GM23338 (cell line): ENCODE data around the gene NEK11.

Experiments used
- CREB1 ChIP-seq: fragments of 250-450 bp; sonication (Bioruptor Pico); IDR thresholded peaks from 2 replicates; pipeline ENCODE4 v1.5.0; 2020; ENCODE audit warnings: low read depth, mild to moderate bottlenecking, moderate library complexity
- CTCF ChIP-seq, 2 experiments: fragments of 200-600 bp in 1 of 2; sonication (generic) in 1 of 2; conservative IDR thresholded peaks; 2 replicates each; pipeline versions ENCODE4 v1.5.1 to v1.6.1; 2016 to 2017; ENCODE audit warnings: antibody characterized with exemption in 2 of 2, low read depth in 2 of 2, mild to moderate bottlenecking in 2 of 2, moderate library complexity in 1 of 2
- ETS1 ChIP-seq: IDR thresholded peaks from 2 replicates; pipeline ENCODE4 v1.6.1; 2016; ENCODE audit warnings: antibody characterized with exemption
- EZH2 ChIP-seq: fragments of 200-600 bp; sonication (generic); IDR thresholded peaks from one replicate; pipeline ENCODE4 v1.8.0; 2017; ENCODE audit warnings: antibody characterized with exemption, mild to moderate bottlenecking, low read depth; ENCODE audit not compliant: unreplicated experiment
- EZH2phosphoT487 ChIP-seq: fragments of 200-600 bp; sonication (generic); IDR thresholded peaks from one replicate; pipeline ENCODE4 v1.8.1; 2018; ENCODE audit warnings: antibody characterized with exemption; ENCODE audit not compliant: unreplicated experiment
- JUNB ChIP-seq: IDR thresholded peaks from one replicate; pipeline ENCODE4 v1.6.1; 2016; ENCODE audit warnings: antibody characterized with exemption; ENCODE audit not compliant: unreplicated experiment
- NANOG ChIP-seq: IDR thresholded peaks from 2 replicates; pipeline ENCODE4 v1.6.1; 2016; ENCODE audit warnings: antibody characterized with exemption, borderline replicate concordance
- POLR2AphosphoS5 ChIP-seq: IDR thresholded peaks from 2 replicates; pipeline ENCODE4 v1.6.1; 2016; ENCODE audit warnings: antibody characterized with exemption, low read depth
- REST ChIP-seq: IDR thresholded peaks from one replicate; pipeline ENCODE4 v1.6.1; 2018; ENCODE audit warnings: antibody characterized with exemption; ENCODE audit not compliant: unreplicated experiment

- peak in 1 of 2 experiments; percentile 42; a peak in 2 of 4 replicates for TF ChIP-seq CTCF (conservative IDR thresholded peaks at IDR 0.05; ENCODE audit: low read depth in 2 of 2)
- no peak for TF ChIP-seq REST
- no peak for TF ChIP-seq JUNB
- TF ChIP-seq EZH2, result no peak
- no peak for TF ChIP-seq POLR2AphosphoS5
- TF ChIP-seq EZH2phosphoT487, result no peak
- TF ChIP-seq CREB1 (CRISPR knock-in tag), result no peak
- no peak for TF ChIP-seq ETS1
- no peak for TF ChIP-seq NANOG
Measured at GRCh38 chr3:131053043-131053859, 26.6 kb downstream of the NEK11 start.
